NCI-H128 (cell line): ENCODE results near the gene SST.
"Not testable (repeated sequence)": the region's sequence is repeated elsewhere in the genome, so short reads cannot be mapped to it uniquely, and the experiment has no call there.

Source experiments
- DNase-seq: peaks from one replicate; lab custom pipeline; 2025; ENCODE audit not compliant: unreplicated experiment; lab: John Stamatoyannopoulos, UW

SST gene

GRCh38 chr3:187684880-187685279 is 14.7 kb upstream of the SST start:
- no peak for DNase-seq

- no peak for DNase-seq
These were observed 14.2 kb upstream of the SST start for GRCh38 chr3:187684444-187684843.

GRCh38 chr3:187681756-187682155 is 11.6 kb upstream of the SST start:
- not testable (repeated sequence) for DNase-seq

- peak; percentile 58 for DNase-seq
These were observed 9.6 kb upstream of the SST start for GRCh38 chr3:187679638-187680396.

- peak; percentile 18 for DNase-seq
These were observed 8.6 kb upstream of the SST start for GRCh38 chr3:187678726-187679268.

- DNase-seq = no peak
These were observed 7.4 kb upstream of the SST start for GRCh38 chr3:187677604-187678003.

- DNase-seq = no peak
These were observed 2.8 kb upstream of the SST start for GRCh38 chr3:187673012-187673411.

- DNase-seq = no peak
These were observed 2.7 kb downstream of the SST start for GRCh38 chr3:187667526-187667925.

- no peak for DNase-seq
These were observed 4.3 kb downstream of the SST start for GRCh38 chr3:187665764-187666402.

GRCh38 chr3:187665010-187665409 is 5.2 kb downstream of the SST start:
- DNase-seq = no peak

- no peak for DNase-seq
These were observed 7.3 kb downstream of the SST start for GRCh38 chr3:187662848-187663409.

- DNase-seq = no peak
These were observed 8.9 kb downstream of the SST start for GRCh38 chr3:187661267-187661666.

- no peak for DNase-seq
These were observed 18.9 kb downstream of the SST start for GRCh38 chr3:187651282-187651681.

GRCh38 chr3:187648177-187648576 is 22.0 kb downstream of the SST start:
- no peak for DNase-seq

- DNase-seq = no peak
These were observed 23.1 kb downstream of the SST start for GRCh38 chr3:187646906-187647660.

- DNase-seq = not testable (repeated sequence)
These were observed 24.8 kb downstream of the SST start for GRCh38 chr3:187645379-187645778.

- no peak for DNase-seq
These were observed 27.3 kb downstream of the SST start for GRCh38 chr3:187642861-187643260.

- peak; percentile 46 for DNase-seq
These were observed 28.7 kb downstream of the SST start for GRCh38 chr3:187641320-187642016.

GRCh38 chr3:187640569-187641059 is 29.6 kb downstream of the SST start:
- DNase-seq = no peak

- DNase-seq = no peak
These were observed 30.1 kb downstream of the SST start for GRCh38 chr3:187639927-187640568.
